ENCODE measurements around the gene FGF9.

- no peak for TF ChIP-seq EZH2 (IDR thresholded peaks at IDR 0.05; ENCODE audit: insufficient read depth, poor library complexity, severe bottlenecking)
- no peak for TF ChIP-seq EZH2phosphoT487 (IDR thresholded peaks at IDR 0.05; ENCODE audit: insufficient read depth, low read depth)
These were observed 17.2 kb downstream of the FGF9 start for GRCh38 chr13:21688056-21688455.

All from GM23248 (cell line).